Inflammatory macrophage treated with lipopolysaccharide for 4 hours (primary cell): ENCODE data around the gene FTH1.

Experiments used
- DNase-seq: peaks from one replicate; pipeline ENCODE4 v3.0.0-alpha.2; 2020

FTH1 gene

DNA sequence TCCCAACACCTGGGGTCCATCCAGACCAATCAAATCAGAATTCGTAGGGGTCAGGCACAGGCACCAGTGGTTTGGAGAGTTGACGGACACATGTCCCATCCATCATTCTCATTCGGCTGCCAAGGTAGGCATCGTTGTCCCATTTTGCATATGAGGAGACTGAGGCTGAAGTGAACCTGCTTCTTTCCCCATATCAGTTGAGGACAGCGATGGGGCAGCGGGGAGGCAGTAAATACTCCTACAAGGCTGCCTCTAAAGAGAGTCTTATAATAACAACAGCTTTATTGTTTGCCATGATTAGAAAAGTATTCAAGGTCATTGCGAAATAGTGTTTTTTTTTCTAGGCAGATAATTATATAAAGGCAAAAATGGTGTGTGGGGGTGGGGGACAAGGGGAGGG is 18.9 kb downstream of the FTH1 start:
- no peak for DNase-seq

DNA sequence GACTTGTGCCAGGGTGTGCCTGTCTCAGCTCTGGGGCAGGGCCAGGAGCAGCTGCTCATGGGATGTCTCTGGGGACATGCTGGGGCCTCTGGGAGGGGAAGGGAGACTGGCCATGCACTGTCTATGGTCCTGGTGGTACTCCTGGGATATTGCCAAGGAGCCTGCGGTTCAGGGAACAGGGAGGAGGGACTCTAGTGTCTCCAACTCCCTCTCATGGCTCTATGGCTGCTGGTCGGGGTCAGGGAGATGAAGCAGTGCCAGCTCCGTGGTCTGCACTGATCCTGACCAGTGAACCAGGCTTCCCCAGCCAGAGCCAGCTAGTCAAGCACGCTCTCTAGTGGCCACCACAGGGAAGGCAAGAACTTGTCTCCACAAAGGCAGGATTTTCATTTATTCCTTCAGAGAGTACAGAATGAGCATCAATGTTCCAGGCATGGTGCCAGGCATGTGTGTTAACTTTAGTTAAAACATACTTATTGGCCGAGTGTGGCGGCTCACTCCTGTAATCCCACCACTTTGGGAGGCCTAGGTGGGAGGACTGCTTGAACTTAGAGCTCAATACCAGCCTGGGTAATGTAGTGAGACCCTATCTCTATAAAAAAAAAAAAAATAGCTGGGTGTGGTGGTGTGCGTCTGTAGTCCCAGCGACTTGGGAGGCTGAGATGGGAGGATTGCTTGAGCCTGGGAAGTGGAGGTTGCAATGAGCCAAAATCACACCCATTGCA is 19.8 kb downstream of the FTH1 start:
- DNase-seq: peak; percentile 78

DNA sequence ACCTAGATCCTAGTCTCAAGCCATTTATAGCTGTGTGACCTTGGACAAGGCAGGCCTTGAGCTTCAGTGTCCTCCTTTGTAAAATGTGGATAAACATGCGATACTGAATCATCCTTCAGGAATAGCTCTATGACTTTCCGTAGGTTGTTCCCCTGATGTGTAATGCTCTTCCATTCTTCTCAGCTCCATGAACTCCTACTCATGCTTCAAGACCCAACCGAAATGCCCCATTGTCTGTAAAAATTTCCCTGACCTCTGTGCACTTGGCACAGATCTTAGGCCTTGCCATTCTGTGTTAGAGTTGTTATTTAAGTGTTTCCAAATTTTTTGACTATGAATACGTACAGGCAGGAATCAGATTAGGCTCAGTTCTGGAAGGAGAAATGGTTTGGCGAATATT is 20.5 kb downstream of the FTH1 start:
- DNase-seq: no peak

DNA sequence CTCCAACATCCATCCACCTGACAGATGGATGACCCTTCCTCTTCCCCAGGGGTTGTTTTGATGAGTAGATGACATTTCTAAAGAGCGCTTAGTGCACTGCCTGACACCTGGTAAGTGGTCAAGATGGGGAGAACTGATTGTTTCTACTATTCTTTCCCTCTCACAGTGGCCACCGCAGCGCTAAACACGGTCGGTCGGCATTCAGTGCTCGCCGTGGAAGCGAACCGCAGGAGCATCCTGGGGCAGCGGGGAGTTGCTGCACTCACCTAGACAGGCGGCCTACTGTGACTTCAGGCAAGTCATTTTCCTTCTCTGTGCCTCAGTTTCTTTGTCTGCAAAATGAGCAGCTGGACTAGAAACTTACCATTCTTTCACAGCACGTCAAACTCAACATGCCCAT is 22.2 kb downstream of the FTH1 start:
- no peak for DNase-seq

DNA sequence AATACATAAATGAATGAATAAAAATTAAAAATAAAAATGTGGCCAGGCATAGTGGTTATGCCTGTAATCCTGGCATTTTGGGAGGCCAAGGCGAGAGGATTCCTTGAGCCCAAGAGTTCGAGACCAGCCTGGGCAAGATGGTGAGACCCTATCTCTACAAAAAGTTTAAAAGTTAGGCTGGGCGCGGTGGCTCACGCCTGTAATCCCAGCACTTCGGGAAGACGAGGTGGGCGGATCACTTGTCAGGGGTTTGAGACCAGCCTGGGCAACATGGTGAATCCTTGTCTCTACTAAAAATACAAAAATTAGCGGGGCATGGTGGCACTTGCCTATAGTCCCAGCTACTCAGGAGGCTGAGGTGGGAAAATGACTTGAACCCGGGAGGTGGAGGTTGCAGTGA is 27.0 kb downstream of the FTH1 start:
- no peak for DNase-seq

DNA sequence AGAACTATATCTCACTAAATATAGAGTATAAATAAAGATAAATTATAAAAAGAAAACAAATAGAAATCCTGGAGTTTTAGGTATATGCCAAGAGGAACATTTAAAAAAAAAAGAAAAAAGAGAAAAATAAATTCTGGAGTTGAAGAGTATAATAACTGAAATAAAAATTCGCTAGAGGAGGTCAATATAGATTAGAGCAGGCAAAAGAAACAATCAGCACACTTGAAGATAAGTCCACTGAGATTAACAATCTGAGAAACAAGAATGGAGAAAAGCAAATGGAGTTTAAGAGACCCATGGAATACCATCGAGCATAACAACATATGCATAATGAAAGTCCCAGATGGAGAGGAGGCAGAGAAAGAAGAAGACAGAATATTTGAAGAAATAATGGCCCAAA is 31.6 kb downstream of the FTH1 start:
- DNase-seq: no peak

DNA sequence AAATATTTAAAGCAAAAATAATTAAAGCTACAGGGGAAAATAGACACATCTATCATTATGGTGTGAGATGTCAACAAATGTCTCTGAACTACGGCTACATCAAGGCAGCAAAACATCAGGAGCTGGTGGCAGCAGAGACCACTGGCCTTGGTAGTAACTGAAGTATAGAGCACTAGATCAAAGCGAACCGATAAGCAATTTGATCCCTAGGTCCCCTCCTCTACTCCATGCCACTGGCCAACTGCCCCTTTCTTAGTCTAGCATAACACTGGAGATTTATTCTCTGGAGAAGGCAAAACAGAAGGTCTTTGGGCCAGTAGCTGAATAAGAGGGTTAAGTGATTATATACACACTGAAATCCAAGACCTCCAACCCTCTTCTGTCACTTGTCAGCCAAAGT is 36.5 kb downstream of the FTH1 start:
- no peak for DNase-seq

DNA sequence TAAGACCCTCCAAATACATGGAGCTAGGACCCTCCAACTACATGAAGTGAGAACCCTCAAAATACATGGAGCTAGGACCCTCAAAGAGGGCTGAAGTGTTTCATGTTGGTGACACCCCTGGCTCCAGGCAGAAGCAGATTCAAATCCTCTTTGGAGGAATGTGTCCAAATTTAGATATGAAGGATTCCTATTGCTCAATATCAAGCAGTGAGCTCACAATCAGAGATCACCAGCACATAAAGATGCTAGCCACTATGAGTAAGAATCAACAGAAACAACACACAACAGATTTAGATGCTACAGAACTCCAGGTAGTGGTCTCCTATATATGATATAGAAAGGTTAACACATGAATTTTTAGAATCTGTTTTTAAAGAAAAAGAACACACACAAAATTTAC is 38.8 kb downstream of the FTH1 start:
- DNase-seq: peak; percentile 52

DNA sequence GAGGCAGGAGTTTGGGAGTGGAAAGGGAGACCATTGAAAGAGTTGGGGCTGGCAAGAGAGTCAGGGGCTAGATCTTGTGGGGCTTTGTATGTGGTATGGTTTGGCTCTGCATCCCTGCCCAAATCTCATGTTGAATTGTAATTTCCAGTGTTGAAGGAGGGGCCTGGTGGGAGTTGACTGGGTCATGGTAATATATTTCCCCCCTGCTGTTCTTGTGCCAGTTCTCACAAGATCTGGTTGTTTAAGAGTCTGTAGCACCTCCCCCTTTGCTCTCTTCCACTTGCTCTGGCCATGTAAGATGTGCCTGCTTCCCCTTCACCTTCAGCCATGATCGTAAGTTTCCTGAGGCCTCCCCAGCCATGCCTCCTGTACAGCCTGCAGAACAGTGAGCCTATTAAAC is 39.9 kb downstream of the FTH1 start:
- DNase-seq: peak; percentile 59

DNA sequence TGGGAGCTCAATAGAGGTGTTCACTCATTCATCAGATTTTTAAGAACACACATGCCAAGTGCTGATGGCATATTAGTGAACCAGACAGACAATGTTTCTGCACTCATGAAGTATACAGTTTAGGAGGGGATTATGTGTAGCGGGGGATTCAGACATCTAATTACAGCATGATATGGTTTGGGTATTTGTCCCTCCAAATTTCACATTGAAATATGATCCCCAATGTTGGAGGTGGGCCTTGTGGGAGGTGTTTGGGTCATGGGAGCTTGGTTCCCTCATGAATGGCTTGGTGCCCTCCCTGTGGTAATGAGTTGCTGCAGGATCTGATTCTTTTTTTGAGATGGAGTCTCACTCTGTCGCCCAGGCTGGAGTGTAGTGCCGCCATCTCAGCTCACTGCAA is 41.2 kb downstream of the FTH1 start:
- no peak for DNase-seq

DNA sequence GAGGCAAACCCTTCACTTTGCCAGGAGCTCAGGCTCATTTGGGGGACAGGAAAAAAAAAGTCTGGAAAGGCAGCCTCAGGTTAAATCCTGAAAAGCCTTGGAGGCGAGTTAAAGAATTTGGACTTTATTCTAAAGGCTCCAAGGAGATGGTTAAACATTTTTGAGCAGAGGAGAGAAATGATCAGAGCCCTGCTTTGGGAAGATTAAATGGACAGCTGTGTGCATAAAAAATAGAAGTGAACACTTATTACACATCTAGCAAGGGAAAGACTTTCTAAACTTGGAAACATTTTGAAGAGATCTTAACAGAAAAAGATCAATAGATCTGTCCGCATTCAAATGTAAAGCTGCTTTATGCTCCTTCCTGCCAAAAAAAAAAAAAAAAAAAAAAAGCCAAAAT is 41.7 kb downstream of the FTH1 start:
- no peak for DNase-seq

DNA sequence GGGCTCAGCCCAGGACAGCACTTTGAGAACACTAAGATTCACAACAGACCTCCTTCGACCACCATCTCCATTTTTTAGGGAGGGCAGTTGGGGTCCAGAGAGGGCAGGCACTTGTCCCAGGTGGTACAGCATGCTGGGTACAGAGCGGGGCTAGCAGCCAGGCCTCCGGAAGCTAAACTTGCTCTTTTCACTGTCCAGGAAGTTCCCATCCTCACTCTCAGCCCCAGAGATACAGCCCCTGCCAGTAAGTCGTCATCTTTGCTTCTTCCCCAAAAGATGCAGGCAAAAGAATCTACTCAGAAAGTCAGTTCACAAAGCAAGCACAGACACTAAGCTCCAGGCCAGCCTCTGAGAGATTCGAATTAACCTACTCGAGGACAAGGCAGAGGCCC is 43.4 kb downstream of the FTH1 start:
- no peak for DNase-seq

DNA sequence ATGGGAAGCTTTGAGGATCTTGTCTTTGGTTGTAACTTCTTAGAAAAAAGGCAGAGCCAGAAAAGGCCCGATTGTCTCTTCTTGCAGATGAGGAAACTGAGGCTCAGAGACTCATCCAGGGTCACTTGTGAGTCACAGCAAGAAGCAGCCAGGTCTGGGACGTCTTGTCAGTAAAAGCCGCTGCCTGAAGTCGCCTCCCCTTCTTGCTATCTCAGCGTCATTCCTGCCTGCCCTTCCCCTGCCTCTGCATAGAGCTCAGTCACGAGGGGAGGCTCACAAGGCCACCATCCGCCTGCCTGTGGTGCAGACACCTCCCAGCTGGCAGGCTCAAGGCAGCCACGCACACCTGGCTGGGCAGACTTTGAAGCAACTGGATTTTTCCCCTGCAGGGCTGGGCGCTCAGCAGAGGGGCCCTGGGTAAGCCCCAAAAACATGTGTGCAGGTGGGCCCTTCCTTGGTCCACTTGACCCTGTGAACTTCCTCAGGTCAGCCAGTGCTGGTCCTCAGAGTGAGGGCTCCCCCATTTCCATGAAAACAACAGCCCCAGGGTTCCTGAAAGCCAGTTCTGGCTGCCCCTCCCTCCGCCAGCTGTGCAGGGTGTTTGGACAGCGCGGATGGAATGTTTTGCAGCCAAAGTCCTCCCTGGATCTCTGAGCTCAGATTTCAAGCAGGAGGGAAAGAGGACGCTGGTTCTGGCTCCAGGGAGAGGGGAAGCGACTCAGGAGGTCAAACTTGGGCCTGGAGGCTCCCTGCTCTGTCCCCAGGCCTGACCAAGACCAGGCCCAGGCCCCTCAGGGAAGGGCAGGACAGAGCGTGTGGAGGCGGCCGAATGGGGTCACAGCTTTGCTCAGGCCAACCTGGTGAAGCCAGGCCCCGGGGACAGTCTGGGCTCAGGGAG is 44.0 kb downstream of the FTH1 start:
- peak; percentile 41 for DNase-seq

DNA sequence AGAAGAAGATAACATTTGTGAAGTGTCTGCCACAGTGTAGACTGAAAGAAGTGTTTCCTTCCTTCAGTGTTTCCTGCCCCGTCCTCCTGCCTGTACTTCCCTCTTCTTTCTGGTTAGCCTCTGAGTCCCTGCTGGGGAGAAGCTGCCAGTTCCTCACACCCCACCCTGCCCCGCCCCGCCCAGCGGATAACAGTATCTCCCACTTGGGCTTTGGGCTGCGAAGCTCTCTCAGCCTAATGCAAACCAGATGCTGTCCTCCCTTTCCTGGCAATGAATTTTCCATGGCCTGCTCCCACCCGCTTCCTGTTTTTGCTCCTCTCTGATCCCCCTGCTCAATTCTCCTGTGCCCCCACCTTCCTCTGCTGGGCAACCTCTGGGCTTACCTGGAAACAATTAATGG is 44.9 kb downstream of the FTH1 start:
- peak; percentile 75 for DNase-seq

DNA sequence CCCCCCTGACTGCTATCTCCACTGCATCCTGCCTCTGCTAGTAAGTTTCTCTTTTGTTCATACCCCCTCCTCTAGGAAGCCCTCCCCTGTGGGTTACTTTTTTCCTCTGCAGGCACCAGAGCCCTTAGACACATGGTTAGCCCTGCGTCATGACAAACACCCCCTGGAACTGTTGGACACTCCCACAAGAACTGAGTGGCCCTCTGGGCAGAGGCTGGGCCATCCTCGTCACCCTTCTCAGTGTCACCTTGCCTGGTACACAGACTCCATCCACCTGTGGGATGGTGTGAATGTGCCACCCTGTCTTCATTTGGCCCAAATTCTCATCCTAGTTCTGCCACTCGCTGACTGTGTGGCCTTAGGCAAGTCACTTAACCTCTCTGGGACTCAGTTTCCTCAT is 46.0 kb downstream of the FTH1 start:
- DNase-seq: no peak

DNA sequence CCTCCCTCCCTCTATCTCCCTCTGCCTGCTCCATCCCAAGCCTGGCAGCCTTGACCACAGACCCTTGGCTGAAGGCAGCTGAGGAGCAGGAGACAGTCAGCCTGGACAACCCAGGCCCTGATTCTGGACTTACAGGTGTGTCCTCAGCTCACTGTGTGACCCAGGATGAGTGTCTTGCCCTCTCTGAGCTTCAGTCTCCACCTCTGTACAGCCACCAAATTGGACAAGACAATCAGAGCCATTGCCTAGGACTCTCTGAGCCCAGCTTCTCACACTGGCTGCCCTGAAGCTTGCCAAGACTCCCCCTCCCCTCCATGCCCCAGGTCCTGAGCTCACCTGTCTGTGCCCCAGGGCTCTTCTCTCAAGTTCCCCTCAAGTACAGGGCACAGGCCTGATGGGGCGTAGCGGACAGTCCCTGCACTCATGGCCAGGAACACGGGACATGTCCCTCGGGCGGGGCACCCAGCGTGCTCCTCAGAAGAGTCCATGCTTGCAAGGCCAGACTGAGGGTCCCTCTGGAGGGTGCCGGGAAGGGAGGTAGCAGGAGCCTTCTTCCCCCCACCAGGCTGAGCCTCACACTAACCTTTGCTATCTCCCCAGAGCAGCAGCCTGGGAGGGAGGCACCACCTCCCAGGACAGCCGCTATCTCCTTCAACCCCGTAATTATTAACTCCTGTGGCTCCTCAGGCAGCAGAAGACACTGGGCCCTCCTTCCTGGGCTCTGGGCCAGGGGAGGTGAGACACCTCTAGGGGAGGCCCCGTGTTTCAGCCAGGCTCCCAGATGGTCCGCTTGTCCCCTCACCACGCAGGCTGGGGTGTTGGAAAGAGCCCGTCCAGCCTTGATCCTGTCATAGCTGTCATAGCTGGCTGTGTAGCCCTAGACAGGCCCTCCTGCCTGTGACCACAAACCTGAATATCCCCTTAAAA is 47.5 kb downstream of the FTH1 start:
- no peak for DNase-seq

DNA sequence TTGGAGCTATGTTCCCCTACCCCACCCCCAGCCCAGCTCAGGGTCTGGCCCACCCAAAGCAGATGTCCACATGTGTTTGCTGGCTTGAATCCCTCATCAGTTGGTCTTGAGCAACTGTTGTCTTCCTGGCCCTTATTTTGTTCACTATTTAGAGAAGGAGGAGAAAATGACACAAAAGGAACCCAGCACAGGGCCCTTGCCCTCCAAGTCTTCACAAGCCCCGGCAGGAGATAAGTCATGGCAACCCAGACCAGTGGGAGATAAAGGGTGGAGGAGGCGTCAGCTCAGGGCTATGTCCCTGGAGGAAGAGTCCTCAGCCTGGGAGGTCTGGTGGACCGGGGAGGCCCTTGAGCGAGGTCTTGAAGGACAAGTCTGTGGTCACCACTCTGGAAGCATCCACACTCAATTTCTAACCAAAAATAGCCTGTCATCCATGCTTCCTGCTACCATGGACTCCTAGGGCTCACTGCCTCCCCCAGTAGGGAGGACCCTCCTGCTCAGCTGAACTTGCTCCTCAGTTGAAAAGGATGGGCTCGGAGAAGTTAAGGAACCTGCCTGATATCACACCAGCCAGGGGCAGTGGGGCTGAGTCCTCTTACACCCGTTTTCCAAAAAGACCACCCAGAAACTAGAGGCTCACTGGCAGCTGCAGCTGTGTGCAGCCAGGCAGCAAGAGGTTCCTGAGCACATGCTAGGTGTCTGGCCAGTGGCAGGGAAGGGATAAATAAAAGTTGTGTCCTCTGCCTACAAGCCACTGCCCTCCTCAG is 48.3 kb downstream of the FTH1 start:
- no peak for DNase-seq

DNA sequence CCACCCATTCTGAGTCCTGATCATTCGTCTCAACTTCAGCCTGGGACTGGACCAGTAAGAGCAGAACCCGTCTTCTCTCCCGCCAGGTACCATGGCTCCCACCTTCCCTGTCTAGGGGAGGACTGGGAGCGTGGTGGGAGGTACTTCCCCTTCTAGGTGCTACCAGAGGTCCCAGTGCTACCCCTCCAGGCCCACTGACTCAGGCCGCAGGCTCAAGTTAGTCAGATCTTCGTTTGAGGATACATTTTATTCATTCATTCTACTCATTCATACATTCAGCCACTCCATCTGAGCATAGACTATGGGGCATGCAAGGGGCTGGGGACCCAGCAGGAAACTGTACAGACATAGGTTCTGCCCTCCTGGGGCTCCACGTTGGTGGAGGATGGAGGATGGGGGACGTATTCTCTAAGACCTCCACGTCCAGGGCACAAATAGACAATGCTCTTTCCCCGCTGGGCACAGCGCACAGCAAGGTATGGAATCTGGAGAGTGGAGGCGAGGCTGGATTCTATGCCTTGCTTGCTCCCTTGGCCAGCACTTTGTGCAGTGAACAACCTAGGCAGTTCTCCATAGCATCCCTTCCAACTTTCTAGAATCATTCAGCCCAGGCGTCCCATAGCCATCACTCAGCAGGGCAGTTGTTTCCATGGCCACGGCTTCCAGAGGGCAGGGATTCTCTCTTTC is 49.0 kb downstream of the FTH1 start:
- DNase-seq: no peak

DNA sequence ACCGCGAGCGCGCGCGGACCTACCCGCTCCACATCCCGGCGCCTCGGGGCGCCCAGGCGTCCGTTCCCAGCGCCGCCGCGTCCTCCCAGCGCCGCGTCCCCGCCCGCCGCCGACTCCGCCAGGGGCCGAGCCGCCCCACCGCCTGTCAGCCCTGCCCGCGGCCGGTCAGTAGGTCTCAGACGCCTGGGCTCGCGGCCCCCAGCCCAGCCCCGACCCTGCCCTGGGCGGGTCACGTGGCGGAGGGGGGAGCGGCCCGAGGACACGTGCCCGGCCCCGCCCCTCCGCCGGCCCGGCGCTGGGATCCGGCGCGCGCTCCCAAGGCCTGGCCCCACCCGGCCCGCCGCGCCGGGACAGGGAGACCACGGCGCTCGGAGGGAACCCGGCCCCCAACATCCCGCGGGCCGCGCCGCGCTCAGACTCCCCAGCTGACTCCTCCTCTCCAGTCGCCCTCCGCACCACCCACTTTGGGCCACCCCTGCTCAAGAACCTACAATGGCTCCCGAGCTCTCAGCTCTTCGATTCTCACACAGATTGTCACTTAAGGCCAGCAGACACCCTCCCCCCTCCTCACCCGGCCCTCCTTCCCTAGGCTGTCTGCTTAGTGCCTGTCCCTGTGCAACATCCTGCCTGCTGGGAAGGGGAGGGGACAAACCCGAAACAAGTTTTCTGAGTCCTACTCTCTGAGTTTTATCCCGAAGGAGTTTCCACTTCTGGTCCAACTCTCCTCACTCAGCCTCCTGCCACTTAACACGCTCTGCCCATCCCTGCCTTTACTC is 49.9 kb downstream of the FTH1 start, which contains the start of gene RAB3IL1:
TSS of gene RAB3IL1 (minus strand) at position 233 of the 776 bp plus-strand sequence. CDS start at position 34, 199 bp downstream.
- no peak for DNase-seq

DNA sequence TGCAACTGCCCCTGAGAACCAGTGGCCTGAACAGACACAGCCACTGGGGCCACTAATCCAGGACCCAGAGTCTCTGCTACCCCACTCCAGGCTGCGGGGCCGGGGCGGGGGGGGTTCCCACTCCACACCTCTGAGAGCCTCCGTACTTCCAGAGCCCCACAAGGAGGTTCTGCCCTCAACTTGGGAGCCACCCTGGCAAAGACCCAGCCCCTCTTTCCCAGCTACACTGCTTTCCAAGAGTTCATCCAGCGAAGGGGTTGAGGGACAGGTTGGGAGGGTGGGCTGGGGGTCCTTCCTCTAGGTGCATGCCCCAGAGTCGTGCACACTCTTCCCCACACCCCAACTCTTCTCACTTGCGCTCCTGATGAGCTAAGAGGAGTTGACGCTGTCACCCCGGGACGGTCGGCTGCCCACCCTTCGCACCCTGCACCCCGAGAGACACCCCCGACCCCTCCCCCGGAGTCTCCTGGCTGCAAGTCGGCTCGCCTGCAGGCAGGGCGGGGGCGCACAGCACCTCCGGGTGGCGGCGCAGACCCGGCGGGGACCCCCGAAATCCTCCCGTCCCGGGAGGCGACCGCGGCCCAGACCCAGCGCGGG is 50.6 kb downstream of the FTH1 start:
- no peak for DNase-seq
